Measurements from ENCODE around the gene GJD4.

GJD4 gene

DNA sequence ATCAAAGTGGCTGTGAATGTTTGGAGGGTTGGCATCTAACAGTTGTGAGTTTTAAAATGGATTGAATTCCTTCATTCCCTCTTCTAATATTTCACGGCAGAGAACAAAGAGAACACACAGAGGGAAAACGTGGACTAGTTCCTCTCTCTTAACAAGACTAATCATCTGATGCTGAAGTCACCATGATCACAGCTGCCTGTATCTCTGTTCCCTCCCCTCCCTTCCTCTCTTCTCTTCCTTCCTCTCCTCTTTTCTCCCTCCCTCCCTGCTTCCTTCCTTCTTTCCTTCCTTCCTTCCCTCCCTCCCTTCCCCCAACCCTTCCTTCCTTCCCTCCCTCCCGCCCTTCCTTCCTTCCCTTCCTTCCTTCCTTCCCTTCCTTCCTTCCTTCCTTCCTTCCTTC lies 10.0 kb upstream of the GJD4 start:
- Histone ChIP-seq H3K4me1 (ENCODE audit: insufficient read depth, low read length, severe bottlenecking) (no peaks in the 10 kb centered on the region), H3K9me3 (ENCODE audit: low read length) (no peaks in the 10 kb centered on the region), H3K27me3 (ENCODE audit: insufficient read depth, low read length) (no peaks in the 10 kb centered on the region), H3K9me2 (ENCODE audit: low read depth, low read length) (no peaks in the 10 kb centered on the region), H3K36me3 (ENCODE audit: insufficient read depth, low read length) (no peaks in the 10 kb centered on the region), H2AFZ (ENCODE audit: low read length) (no peak overlapping the region), H4K20me1 (ENCODE audit: insufficient read depth, low read length) (no peaks in the 10 kb centered on the region), H3K79me2 (ENCODE audit: insufficient read depth, low read length) (no peaks in the 10 kb centered on the region), H3K9ac (ENCODE audit: low read length) (no peak overlapping the region), H3K4me3 (ENCODE audit: low read depth, low read length, poor library complexity, severe bottlenecking) (no peak overlapping the region), H3K4me2 (ENCODE audit: low read length) (no peak overlapping the region), H3K27ac (ENCODE audit: low read depth, low read length, poor library complexity, severe bottlenecking) (no peak overlapping the region), H3F3A (ENCODE audit: insufficient read depth, low read length) (no peaks in the 10 kb centered on the region)
- TF ChIP-seq, protein P1, sequence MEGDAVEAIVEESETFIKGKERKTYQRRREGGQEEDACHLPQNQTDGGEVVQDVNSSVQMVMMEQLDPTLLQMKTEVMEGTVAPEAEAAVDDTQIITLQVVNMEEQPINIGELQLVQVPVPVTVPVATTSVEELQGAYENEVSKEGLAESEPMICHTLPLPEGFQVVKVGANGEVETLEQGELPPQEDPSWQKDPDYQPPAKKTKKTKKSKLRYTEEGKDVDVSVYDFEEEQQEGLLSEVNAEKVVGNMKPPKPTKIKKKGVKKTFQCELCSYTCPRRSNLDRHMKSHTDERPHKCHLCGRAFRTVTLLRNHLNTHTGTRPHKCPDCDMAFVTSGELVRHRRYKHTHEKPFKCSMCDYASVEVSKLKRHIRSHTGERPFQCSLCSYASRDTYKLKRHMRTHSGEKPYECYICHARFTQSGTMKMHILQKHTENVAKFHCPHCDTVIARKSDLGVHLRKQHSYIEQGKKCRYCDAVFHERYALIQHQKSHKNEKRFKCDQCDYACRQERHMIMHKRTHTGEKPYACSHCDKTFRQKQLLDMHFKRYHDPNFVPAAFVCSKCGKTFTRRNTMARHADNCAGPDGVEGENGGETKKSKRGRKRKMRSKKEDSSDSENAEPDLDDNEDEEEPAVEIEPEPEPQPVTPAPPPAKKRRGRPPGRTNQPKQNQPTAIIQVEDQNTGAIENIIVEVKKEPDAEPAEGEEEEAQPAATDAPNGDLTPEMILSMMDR (IDR thresholded peaks at IDR 0.05; ENCODE audit: low read length) = no peak
- TF ChIP-seq EZH2 (IDR thresholded peaks at IDR 0.05; ENCODE audit: borderline replicate concordance, low read length) = no peak

DNA sequence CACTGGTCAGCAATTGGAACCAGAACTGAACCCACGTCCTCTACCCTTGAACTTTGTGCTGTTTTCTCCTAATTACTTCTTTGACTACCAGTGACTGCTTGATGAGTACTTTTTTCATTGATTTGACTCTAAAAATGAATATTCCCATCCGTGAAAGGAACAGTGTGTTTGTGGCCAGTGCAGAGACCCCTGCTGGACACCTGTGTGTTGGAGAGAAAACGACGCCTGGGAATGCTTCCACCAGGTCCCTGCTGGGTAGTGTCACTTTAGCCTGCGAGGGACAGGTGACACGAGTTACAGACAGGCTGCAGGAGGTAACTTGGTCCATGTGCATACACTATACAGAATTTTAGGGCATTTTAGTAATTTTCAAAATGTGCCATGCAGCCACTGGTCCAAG lies 6.8 kb upstream of the GJD4 start:
- no peaks in the 10 kb centered on the region for H3K9me2 ChIP-seq (ENCODE audit: low read depth, low read length)
- no peaks in the 10 kb centered on the region for H3K4me1 ChIP-seq (ENCODE audit: insufficient read depth, low read length, severe bottlenecking)
- H2AFZ ChIP-seq (ENCODE audit: low read length) = no peak overlapping the region
- H3K27ac ChIP-seq (ENCODE audit: low read depth, low read length, poor library complexity, severe bottlenecking) = no peak overlapping the region
- H3K79me2 ChIP-seq (ENCODE audit: insufficient read depth, low read length) = no peaks in the 10 kb centered on the region
- H4K20me1 ChIP-seq (ENCODE audit: insufficient read depth, low read length) = no peaks in the 10 kb centered on the region
- H3K9me3 ChIP-seq (ENCODE audit: low read length) = no peaks in the 10 kb centered on the region
- H3K27me3 ChIP-seq (ENCODE audit: insufficient read depth, low read length) = no peaks in the 10 kb centered on the region
- H3K4me3 ChIP-seq (ENCODE audit: low read depth, low read length, poor library complexity, severe bottlenecking) = no peak overlapping the region
- H3K4me2 ChIP-seq (ENCODE audit: low read length) = no peak overlapping the region
- H3F3A ChIP-seq (ENCODE audit: insufficient read depth, low read length) = no peaks in the 10 kb centered on the region
- TF ChIP-seq EZH2 (IDR thresholded peaks at IDR 0.05; ENCODE audit: borderline replicate concordance, low read length) = no peak
- TF ChIP-seq, protein P1 (IDR thresholded peaks at IDR 0.05; ENCODE audit: low read length) = no peak; the same call in 1 of the 2 replicates
- no peaks in the 10 kb centered on the region for H3K36me3 ChIP-seq (ENCODE audit: insufficient read depth, low read length)
- no peak overlapping the region for H3K9ac ChIP-seq (ENCODE audit: low read length)

DNA sequence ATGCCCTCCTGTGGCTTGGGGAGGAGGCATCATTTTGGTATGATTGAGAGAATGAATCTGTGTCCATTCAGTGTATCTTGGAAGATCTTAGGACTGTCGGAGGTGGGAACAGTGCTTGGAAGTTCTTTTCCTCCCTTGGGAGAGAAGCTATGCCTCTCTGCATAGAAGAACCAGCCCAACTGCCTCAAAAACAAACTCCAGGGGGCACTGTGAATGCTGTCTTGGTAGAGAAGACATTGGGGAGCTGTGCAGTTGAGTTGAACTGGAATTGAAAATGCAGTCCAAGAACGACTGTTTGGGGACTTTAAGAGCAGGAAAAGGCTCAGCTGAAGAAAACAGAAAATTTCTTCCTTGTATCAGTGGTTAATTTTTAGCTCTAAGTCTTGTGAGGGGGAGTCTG lies 4.9 kb upstream of the GJD4 start:
- Histone ChIP-seq H3K4me3 (ENCODE audit: low read depth, low read length, poor library complexity, severe bottlenecking) (no peak overlapping the region), H3K27ac (ENCODE audit: low read depth, low read length, poor library complexity, severe bottlenecking) (no peak overlapping the region), H3K9me3 (ENCODE audit: low read length) (no peaks in the 10 kb centered on the region), H3K9ac (ENCODE audit: low read length) (no peak overlapping the region), H3K36me3 (ENCODE audit: insufficient read depth, low read length) (no peaks in the 10 kb centered on the region), H3F3A (ENCODE audit: insufficient read depth, low read length) (no peaks in the 10 kb centered on the region), H3K9me2 (ENCODE audit: low read depth, low read length) (no peaks in the 10 kb centered on the region), H3K4me1 (ENCODE audit: insufficient read depth, low read length, severe bottlenecking) (no peaks in the 10 kb centered on the region), H3K27me3 (ENCODE audit: insufficient read depth, low read length) (no peaks in the 10 kb centered on the region), H3K79me2 (ENCODE audit: insufficient read depth, low read length) (no peaks in the 10 kb centered on the region), H2AFZ (ENCODE audit: low read length) (no peak overlapping the region), H3K4me2 (ENCODE audit: low read length) (no peak overlapping the region), H4K20me1 (ENCODE audit: insufficient read depth, low read length) (no peaks in the 10 kb centered on the region)
- no peak for TF ChIP-seq EZH2 (IDR thresholded peaks at IDR 0.05; ENCODE audit: borderline replicate concordance, low read length)
- TF ChIP-seq, protein P1 (IDR thresholded peaks at IDR 0.05; ENCODE audit: low read length) = peak; percentile 27; the same call in 1 of the 2 replicates
